Stimulated activated CD8-positive, alpha-beta memory T cell treated with anti-CD3 and anti-CD28 coated beads, Interleukin-2, amount 100 ng/mL, for 1 hour (primary cell): ENCODE data around the gene YY2.
"Not testable (repeated sequence)": the region's sequence is repeated elsewhere in the genome, so short reads cannot be mapped to it uniquely, and the experiment has no call there.

Experiments used
- DNase-seq, 2 donors: peaks; one replicate each; pipeline ENCODE4 v3.0.0-alpha.2; 2020; ENCODE audit warnings: low read depth in 2 of 2

YY2 gene

GRCh38 chrX:21855937-21856415 is at the start of gene YY2:
YY2 (plus strand) TSS chrX:21855987; CDS start chrX:21856485, 498 bp downstream.
- DNase-seq = no peak

- DNase-seq = no peak
Measured at GRCh38 chrX:21806691-21807090, 49.1 kb upstream of the YY2 start.

- no peak for DNase-seq
Measured at GRCh38 chrX:21811832-21812231, 44.0 kb upstream of the YY2 start.

DNA sequence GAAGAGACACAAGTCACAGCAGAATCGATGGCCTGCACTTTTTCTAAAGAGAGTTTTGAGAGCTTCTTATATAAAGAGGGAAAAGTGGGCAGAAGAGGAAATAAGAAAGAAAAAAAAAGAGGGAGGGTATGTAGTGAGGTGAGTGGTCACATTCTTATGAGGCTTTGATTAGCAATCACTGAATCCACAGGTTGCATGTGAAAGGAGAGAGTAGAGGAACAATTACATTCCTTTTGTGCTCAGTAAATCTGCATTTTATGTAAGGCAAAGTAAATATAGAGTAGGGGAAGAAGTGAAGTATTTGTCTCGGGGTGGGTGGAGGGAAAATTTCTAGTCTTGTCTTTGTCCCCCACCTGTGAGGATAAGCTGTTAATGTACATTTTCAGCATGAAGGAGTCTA is 43.2 kb upstream of the YY2 start:
- no peak for DNase-seq

DNA sequence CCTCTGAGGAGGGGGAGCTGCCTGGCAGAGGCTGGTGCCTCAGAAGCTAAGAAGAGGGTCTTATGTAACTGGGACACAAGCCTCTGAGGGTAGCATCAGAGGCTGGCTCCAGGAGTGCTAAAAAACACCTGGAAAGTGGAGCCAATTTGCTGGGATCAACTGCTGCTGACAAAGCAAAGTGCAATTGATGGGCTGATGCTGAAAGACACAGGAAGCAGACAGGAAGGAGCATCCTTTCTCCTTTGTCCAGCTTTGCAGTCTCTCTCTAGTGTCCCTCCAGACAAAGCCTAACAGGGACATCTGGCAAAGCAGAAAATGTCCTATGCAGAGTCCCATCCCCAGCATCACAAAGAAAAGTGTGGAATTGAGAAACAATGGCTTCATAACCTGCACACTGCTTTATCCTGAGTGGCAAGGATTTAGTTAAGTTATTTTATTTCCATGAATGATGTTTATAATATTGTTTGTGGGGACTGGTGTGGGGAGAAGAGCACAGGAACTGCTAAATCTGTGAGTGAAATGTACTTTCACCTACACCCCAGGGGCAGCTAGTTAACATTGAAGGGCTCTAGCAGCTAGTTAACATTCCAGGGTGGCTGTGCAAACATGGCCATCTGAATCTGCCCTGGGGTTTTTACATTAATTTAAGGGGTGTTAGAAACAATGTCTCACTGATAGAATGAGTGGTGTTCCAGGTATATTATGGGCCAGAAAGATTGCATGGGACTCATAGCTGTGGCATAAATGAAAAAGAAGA is 42.0 kb upstream of the YY2 start:
- no peak for DNase-seq

GRCh38 chrX:21816136-21816535 is 39.7 kb upstream of the YY2 start:
- DNase-seq = no peak

- DNase-seq = not testable (repeated sequence)
Measured at GRCh38 chrX:21820170-21820569, 35.6 kb upstream of the YY2 start.

DNA sequence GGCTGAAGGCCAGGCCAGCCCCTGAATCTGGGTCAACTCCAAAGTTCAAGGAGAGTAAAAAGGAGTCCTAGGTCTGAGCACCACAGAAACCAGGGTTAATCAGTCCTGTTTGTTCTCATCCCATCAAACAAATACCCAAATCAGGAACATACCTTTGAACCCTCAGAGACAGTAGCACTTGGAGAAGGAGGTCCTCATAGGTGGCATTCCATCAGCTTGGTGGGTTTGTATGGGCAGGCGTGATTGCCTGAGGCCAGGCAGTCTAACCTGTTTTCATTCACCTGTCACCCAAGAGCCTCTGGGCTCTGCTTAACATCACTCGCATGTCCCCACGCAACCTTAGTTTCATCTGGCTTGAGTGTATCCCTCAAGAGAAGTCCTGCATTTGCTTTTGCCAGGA is 33.9 kb upstream of the YY2 start:
- no peak for DNase-seq

- DNase-seq = no peak
Measured at GRCh38 chrX:21831496-21831895, 24.3 kb upstream of the YY2 start.

DNA sequence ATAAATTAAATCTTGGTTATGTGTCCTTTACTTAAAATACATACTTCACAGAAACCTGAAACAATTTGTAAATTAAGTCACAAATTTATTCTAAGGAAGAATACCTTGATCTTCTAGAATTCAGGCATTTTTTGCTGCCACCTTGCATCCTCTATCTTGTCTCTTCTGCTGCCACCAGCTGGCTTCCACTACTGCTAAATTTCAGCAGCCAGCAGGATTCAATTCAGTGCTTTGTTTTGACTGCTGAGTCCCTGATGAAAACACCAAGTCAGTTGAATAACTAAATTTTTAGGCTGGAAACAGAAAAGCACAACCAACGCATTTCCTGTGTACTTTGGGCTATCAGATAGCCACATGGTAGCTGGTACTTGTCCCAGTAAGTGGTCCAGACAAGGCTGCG is 18.7 kb upstream of the YY2 start:
- no peak for DNase-seq

- DNase-seq = no peak
Measured at GRCh38 chrX:21838937-21839333, 16.9 kb upstream of the YY2 start.

DNA sequence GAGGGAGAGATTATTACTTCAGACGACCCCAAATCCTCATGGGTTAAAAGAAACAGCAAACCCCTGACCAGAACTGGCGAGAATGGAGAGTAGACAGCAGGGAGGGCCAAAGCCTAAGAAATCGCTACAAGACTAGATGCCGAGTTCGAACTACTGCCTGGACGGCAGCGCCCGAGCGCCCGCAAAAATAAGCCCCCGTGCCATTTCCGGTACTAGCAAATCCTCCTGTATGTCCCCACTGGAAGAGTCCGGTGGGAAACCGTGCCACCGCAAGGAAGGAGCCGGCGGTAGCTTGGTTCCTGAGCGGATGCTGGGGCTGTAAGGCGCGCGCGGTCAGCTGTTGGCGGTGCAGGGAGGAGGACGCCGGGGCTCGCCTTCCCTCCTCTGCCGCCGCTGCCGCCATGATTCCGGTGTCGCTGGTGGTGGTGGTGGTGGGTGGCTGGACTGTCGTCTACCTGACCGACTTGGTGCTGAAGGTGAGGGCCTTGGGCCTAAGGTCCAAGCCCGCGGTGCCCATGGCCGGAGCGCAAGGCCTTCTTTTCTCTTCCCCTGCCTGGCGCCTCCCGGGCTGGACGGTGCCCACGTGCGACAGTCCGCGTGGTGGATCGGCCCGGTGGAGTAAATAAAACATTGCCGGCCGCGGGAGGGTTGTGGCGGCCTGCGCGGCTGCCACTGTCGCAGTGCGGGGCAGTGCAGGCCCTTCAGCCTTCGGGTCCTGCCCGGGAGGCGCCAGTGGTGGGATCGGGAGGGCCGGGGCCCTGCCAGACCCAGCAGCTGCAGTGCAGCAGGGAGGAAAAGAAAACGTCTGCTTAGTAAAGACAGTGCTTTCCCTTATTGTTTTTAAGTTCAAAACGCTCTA is 16.2 kb upstream of the YY2 start, which contains the start of gene MBTPS2:
MBTPS2 (plus strand) TSS at position 284 of the 859 bp plus-strand sequence; CDS start at position 402, 118 bp downstream.
- DNase-seq = peak; percentile 52 to 64

DNA sequence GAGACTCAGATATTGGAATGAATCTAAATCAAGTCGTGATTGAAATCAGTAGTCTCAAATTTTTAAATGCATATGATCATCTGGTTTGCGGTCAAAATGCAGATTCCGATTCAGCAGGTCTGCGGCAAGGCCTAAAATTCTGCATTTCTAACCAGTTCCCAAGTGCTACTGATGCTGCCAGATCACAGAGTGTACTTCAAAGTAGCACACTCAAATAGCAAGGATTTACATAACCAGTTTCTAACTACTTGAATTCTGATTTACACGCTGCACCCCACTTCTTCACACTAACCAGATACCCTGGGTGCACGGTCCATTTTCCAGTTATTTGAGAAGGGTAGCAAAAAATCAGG is 15.6 kb upstream of the YY2 start:
- no peak for DNase-seq

DNA sequence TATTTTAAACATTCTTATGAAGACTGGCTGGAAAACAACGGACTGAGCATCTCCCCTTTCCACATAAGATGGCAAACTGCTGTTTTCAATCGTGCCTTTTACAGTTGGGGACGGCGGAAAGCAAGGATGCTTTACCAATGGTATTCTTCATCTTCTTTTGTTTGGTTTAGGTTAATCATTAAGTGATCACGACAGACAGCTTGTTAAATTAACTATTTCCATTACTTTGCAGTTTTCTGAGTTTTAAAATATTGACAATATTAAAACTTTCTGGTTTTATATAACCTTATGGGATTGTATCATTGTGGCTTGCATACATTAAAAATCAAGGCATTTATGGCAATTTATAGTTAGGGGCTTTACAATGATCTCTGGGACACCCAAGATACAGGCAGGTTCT is 12.6 kb upstream of the YY2 start:
- no peak for DNase-seq

- no peak for DNase-seq
Measured at GRCh38 chrX:21845096-21845495, 10.7 kb upstream of the YY2 start.

GRCh38 chrX:21847342-21847741 is 8.4 kb upstream of the YY2 start:
- DNase-seq = no peak

DNA sequence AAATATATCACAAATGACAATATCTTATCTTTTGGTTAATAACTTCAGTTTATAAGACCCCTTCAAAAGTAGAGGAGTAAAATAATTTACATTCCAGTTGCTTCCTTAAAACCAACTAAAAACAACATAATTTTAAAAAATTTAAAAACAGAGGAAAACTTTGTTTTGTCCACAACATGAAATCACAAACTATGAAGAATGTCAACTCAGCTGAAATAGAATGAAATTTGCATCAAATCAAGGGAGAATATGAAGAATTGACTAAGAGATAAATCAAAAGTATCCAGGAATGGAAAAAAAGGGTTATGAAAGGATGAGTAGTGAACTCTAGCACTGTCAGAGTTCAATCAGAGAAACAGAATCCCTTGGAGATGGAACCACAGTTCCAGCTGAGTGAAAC is 2.2 kb upstream of the YY2 start:
- no peak for DNase-seq

- no peak for DNase-seq
Measured at GRCh38 chrX:21856504-21856903, 717 bp downstream of the YY2 start.

DNA sequence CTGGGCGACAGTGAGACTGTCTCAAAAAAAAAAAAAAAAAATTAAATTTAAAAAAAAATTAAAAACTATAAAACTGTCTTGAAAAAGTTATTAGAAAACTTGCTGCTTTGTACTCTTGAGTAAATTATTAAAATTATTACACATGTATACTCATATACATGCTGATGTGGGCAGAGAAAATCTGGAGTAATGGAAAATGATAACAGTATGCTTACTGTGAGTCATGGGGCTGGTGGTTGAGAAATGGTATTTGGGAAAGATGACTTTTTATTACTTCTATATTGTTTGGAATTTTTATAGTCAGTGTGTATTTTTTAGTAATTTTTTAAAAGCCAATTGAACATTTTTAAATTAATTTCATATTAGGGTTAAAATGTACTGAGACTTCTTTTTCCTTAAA is 7.5 kb downstream of the YY2 start:
- DNase-seq = no peak

- no peak for DNase-seq
Measured at GRCh38 chrX:21865436-21865835, 9.6 kb downstream of the YY2 start.

GRCh38 chrX:21870494-21870893 is 14.7 kb downstream of the YY2 start:
- no peak for DNase-seq

DNA sequence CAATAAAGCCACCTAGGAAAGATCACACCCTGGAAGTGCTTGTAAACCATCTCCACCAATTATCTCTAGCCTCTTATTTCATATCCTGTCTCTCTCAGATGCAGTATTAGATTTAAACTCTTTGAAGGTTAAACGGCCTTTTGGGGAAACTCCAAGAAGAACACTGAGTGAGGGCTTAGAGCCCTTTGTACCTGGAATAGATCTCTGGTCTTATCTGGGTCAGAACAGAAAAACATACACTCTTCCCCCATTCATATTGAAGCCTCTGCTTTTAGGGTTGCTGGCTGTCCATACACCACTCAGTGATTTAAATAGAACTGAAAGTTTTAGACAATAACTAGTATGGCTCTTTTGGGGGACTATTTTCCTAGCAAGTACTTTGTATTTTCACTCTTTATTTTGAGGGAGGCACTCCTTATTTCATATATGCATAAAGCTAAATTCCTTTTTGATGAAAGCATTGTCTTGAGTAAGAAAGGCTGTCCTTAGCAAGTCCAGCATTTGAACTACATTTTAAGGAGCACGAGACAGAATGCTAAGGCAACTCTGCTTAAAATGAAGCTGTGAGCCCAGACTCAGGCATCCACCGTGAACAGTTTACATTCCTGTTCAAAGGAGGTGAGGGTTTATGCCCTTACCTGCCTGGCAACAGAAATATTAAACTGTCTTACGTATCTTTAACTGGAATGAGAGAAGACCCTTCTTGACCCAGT is 17.4 kb downstream of the YY2 start:
- DNase-seq = no peak
